Endothelial cell of umbilical vein (primary cell): ENCODE data around the gene RAB39A. TPM values are rescaled to one million over a fixed set of nuclear protein-coding genes. Genes with fewer than 3 reads are reported as not detected.

ENCODE experiments used
- BruUV-seq: library from RNA; stranded (reverse); fragments of 400-500 nt; replicated peaks from 2 replicates; lab custom pipeline; 2021; lab: Mats Ljungman, UMichigan
- CTCF ChIA-PET: fragments of 300-600, 350-600 bp; sonication (Branson Sonifier 250); formaldehyde crosslinking; loops from one replicate; lab custom pipeline; 2021; ENCODE audit warnings: antibody characterized with exemption, inconsistent platforms; lab: Charles Lee
- POLR2A ChIA-PET: fragments of 300-600, 350-600 bp; sonication (Branson Sonifier 250); formaldehyde crosslinking; loops from one replicate; lab custom pipeline; 2021; ENCODE audit warnings: antibody characterized with exemption, inconsistent platforms; lab: Charles Lee
- DNase-seq: peaks from one replicate; pipeline ENCODE4 v3.0.0-alpha.2; 2011; ENCODE audit warnings: low read depth, low spot score
- FAIRE-seq: peaks from 2 replicates; lab custom pipeline; 2011; peaks lifted over from hg19 to GRCh38; lab: Jason Lieb, UNC
- H2AFZ ChIP-seq: 2 replicates; pipeline ENCODE4 v1.6.0; 2012; ENCODE audit warnings: low read depth, low read length, control low read depth, inconsistent platforms
- H3K27ac ChIP-seq: 2 replicates; pipeline ENCODE4 v1.5.1; 2011; ENCODE audit warnings: low read depth, mild to moderate bottlenecking, control low read depth, low read length, moderate library complexity; ENCODE audit not compliant: insufficient read depth
- H3K27me3 ChIP-seq, 2 experiments: 2 replicates each; pipeline versions ENCODE4 v1.6.0 to v1.6.1; 2011; ENCODE audit warnings: low read length in 2 of 2, mixed read lengths in 1 of 2; ENCODE audit not compliant: control insufficient read depth in 2 of 2, insufficient read depth in 2 of 2
- H3K36me3 ChIP-seq, 2 experiments: 2 replicates in 1 of 2; 3 replicates in 1 of 2; pipeline ENCODE4 v1.5.1; 2011; ENCODE audit warnings: low read length in 2 of 2, mild to moderate bottlenecking in 1 of 2, moderate library complexity in 1 of 2; ENCODE audit not compliant: control insufficient read depth in 2 of 2, insufficient read depth in 2 of 2; ENCODE audit errors: extremely low read depth in 1 of 2
- H3K4me1 ChIP-seq: 3 replicates; pipeline ENCODE4 v1.5.1; 2011; ENCODE audit warnings: mild to moderate bottlenecking, low read length; ENCODE audit not compliant: control insufficient read depth, insufficient read depth; ENCODE audit errors: extremely low read depth
- H3K4me2 ChIP-seq: 2 replicates; pipeline ENCODE4 v1.6.1; 2011; ENCODE audit warnings: low read length, control low read depth, mixed read lengths; ENCODE audit not compliant: insufficient read depth
- H3K4me3 ChIP-seq, 3 experiments: fragments of 200-600 bp in 1 of 3; sonication (generic), shearing (Covaris generic) in 1 of 3; replicated peaks in 1 of 3; 2 replicates each; pipeline ENCODE4 v1.5.1; 2011 to 2016; ENCODE audit warnings: control low read depth in 3 of 3, low read length in 3 of 3, mild to moderate bottlenecking in 2 of 3, inconsistent platforms in 1 of 3, low read depth in 1 of 3, moderate library complexity in 1 of 3; ENCODE audit not compliant: insufficient read depth in 1 of 3
- H3K79me2 ChIP-seq: 2 replicates; pipeline ENCODE4 v1.6.0; 2012; ENCODE audit warnings: low read length, inconsistent platforms; ENCODE audit not compliant: control insufficient read depth, insufficient read depth
- H3K9ac ChIP-seq: replicated peaks from 2 replicates; pipeline ENCODE3; 2011; ENCODE audit warnings: low read length, control low read depth; ENCODE audit not compliant: insufficient read depth; ENCODE audit errors: extremely low read depth
- H3K9me1 ChIP-seq: replicated peaks from 3 replicates; pipeline ENCODE4 v1.6.0; 2011; ENCODE audit warnings: mild to moderate bottlenecking, low read length; ENCODE audit not compliant: control insufficient read depth, insufficient read depth; ENCODE audit errors: extremely low read depth
- H3K9me3 ChIP-seq: replicated peaks from 2 replicates; pipeline ENCODE4 v1.5.1; 2012; ENCODE audit warnings: low read length, inconsistent platforms; ENCODE audit not compliant: control insufficient read depth, insufficient read depth
- H4K20me1 ChIP-seq: replicated peaks from 2 replicates; pipeline ENCODE3; 2011; ENCODE audit warnings: mild to moderate bottlenecking, low read length; ENCODE audit not compliant: control insufficient read depth, insufficient read depth; ENCODE audit errors: extremely low read depth
- CTCF ChIP-seq, 2 donors: IDR thresholded peaks; 1 replicate in 1 of 2; 2 replicates in 1 of 2; pipeline ENCODE4 v1.5.1; 2011; ENCODE audit warnings: low read length in 2 of 2, mild to moderate bottlenecking in 2 of 2, moderate library complexity in 2 of 2, control low read depth in 1 of 2, inconsistent platforms in 1 of 2, low read depth in 1 of 2; ENCODE audit not compliant: insufficient read depth in 1 of 2; ENCODE audit errors: extremely low read depth in 1 of 2
- EZH2 ChIP-seq: IDR thresholded peaks from 2 replicates; pipeline ENCODE4 v1.6.1; 2012; ENCODE audit warnings: borderline replicate concordance, low read depth, mild to moderate bottlenecking, moderate library complexity, low read length, inconsistent platforms; ENCODE audit not compliant: severe bottlenecking
- FOS ChIP-seq: IDR thresholded peaks from 2 replicates; pipeline ENCODE4 v1.6.1; 2011; ENCODE audit warnings: mild to moderate bottlenecking, low read length, moderate library complexity, borderline replicate concordance; ENCODE audit not compliant: insufficient read depth
- GATA2 ChIP-seq: IDR thresholded peaks from 2 replicates; pipeline ENCODE4 v1.7.0; 2011; ENCODE audit warnings: low read depth, mild to moderate bottlenecking, moderate library complexity, mixed read lengths, low read length; ENCODE audit not compliant: insufficient read length, insufficient read depth
- JUN ChIP-seq: IDR thresholded peaks from 2 replicates; pipeline ENCODE4 v1.6.1; 2011; ENCODE audit warnings: borderline replicate concordance, low read depth; ENCODE audit not compliant: insufficient read length, insufficient read depth
- MAX ChIP-seq: IDR thresholded peaks from 2 replicates; pipeline ENCODE4 v1.6.1; 2011; ENCODE audit not compliant: insufficient read depth, insufficient read length
- MYC ChIP-seq: IDR thresholded peaks from one replicate; pipeline ENCODE4 v1.6.1; 2011; ENCODE audit warnings: mild to moderate bottlenecking, low read depth, low read length
- POLR2A ChIP-seq: IDR thresholded peaks from 2 replicates; pipeline ENCODE4 v1.6.1; 2012; ENCODE audit warnings: low read depth, mild to moderate bottlenecking, control low read depth, low read length
- POLR2AphosphoS5 ChIP-seq: IDR thresholded peaks from 2 replicates; pipeline ENCODE4 v1.6.1; 2012; ENCODE audit warnings: low read depth, mild to moderate bottlenecking, control low read depth, low read length, moderate library complexity; ENCODE audit not compliant: insufficient read depth
- dilution Hi-C: fragments of 300-500 bp; cut with MboI; formaldehyde crosslinking; loops from one replicate; pipeline ENCODE4 v1.15.0; 2019; ENCODE audit warnings: low sequenced_read_pairs; ENCODE audit not compliant: extremely low pct_ligation_motif_present
- intact Hi-C: fragments of 100-400 bp; cut with micrococcal nuclease; formaldehyde crosslinking; loops from one replicate; pipeline ENCODE4 v1.10.0; 2022
- polyA plus RNA-seq, 4 experiments: library from polyadenylated mRNA; depleted of rRNA in 3 of 4; stranded (reverse) in 3 of 4; unstranded in 1 of 4; fragments of >200 nt; gene quantifications; 2 replicates each; pipeline versions ENCODE4 v1.2.1 to v1.2.3, GENCODE V29; 2011 to 2012; ENCODE audit warnings: missing spikeins in 1 of 4
- total RNA-seq: library from RNA; stranded (reverse); gene quantifications from 2 replicates; pipeline ENCODE4 v1.2.3, GENCODE V29; 2021

Gene RAB39A
- total and polyA plus RNA-seq, 2 donors (not counting 3 experiments of a cell fraction or from before 2014, with no cell fraction given) = not detected

- Histone ChIP-seq H3K27ac (no peak overlapping the region), H3K9me3 (no peaks in the 10 kb centered on the region), H3K9ac (no peak overlapping the region), H3K79me2 (no peaks in the 10 kb centered on the region), H3K4me2 (no peak overlapping the region), H2AFZ (no peak overlapping the region), H3K4me1 (peaks cover 2% of the 10 kb centered on the region), H4K20me1 (no peaks in the 10 kb centered on the region), H3K4me3 (no peak overlapping the region), H3K27me3 (peaks cover 3 to 7% of the 10 kb centered on the region in 2 experiments), H3K36me3 (no peaks in the 10 kb centered on the region), H3K9me1 (no peaks in the 10 kb centered on the region)
- DNase-seq = no peak
- FAIRE-seq = no peak
- dilution Hi-C loops = no loop called here
- no TSS peak for BruUV-seq
- CTCF ChIA-PET = interaction anchor here (1.4 to 1.9 kb wide), 3 partner anchors 8 to 85 kb away, joined by 4 to 5 read pairs (median 4); partner anchors contain the start of gene CUL5
- intact Hi-C loops = no loop called here
- POLR2A ChIA-PET = no interaction called here
- no peak for TF ChIP-seq MAX
- TF ChIP-seq MYC = no peak
- no peak for TF ChIP-seq POLR2AphosphoS5
- TF ChIP-seq JUN = no peak
- TF ChIP-seq FOS = no peak
- no peak for TF ChIP-seq POLR2A
- no peak for TF ChIP-seq GATA2
These were observed 3.9 kb upstream of the RAB39A start for GRCh38 chr11:107924306-107924705.

GRCh38 chr11:107927559-107927958, 689 bp upstream of the RAB39A start:
- intact Hi-C loops = no loop called here
- Histone ChIP-seq H3K4me1 (peaks cover 2% of the 10 kb centered on the region), H3K9me3 (no peaks in the 10 kb centered on the region), H3K9me1 (no peaks in the 10 kb centered on the region), H3K79me2 (no peaks in the 10 kb centered on the region), H3K36me3 (no peaks in the 10 kb centered on the region), H3K27ac (no peak overlapping the region), H2AFZ (peak overlapping the region; percentile 67), H3K27me3 (peaks cover 9 to 14% of the 10 kb centered on the region in 2 experiments), H3K9ac (no peak overlapping the region), H3K4me3 (peak overlapping the region; percentile 5 to 48 (median 17)), H4K20me1 (no peaks in the 10 kb centered on the region), H3K4me2 (peak overlapping the region; percentile 73)
- no TSS peak for BruUV-seq
- ChIA-PET CTCF (no interaction called here), POLR2A (no interaction called here)
- TF ChIP-seq JUN (no peak), GATA2 (no peak), MAX (no peak), CTCF (IDR thresholded peaks at IDR 0.05; ENCODE audit: extremely low read depth in 1 of 2, insufficient read depth in 1 of 2, low read depth in 1 of 2, low read length in 2 of 2) (no peak), POLR2AphosphoS5 (no peak), POLR2A (no peak), FOS (no peak), EZH2 (no peak), MYC (no peak)
- dilution Hi-C loops = no loop called here
- no peak for DNase-seq
- FAIRE-seq = no peak
